SK-N-SH (cell line): Measurements from ENCODE around the gene POFUT2. TPM values are rescaled to one million over a fixed set of nuclear protein-coding genes. Genes with fewer than 3 reads are reported as not detected.

ENCODE experiments used
- CTCF ChIA-PET: fragments of 300-600, 350-600 bp; formaldehyde crosslinking; extraction: SDS; loops from one replicate; lab custom pipeline; 2021; lab: Yijun Ruan, JAX
- POLR2A ChIA-PET: fragments of 350-600 bp; sonication (Branson Sonifier 250); formaldehyde crosslinking; extraction: SDS; loops from one replicate; lab custom pipeline; 2020; ENCODE audit warnings: antibody characterized with exemption, inconsistent platforms; lab: Yijun Ruan, JAX
- DNase-seq: peaks from one replicate; pipeline ENCODE4 v3.0.0; 2012
- H2AFZ ChIP-seq: fragments of 200-600 bp; sonication (generic); 2 replicates; pipeline ENCODE4 v1.8.1; 2016; ENCODE audit warnings: antibody characterized with exemption, mild to moderate bottlenecking, low read depth
- H3F3A ChIP-seq: fragments of 200-600 bp; sonication (generic); replicated peaks from 2 replicates; pipeline ENCODE3; 2016; ENCODE audit warnings: antibody characterized with exemption, mild to moderate bottlenecking; ENCODE audit not compliant: insufficient read depth
- H3K27ac ChIP-seq, 2 experiments: fragments of 200-500 bp in 1 of 2; fragments of 200-600 bp in 1 of 2; sonication (Bioruptor generic) in 1 of 2; sonication (generic), shearing (Covaris generic) in 1 of 2; 2 replicates each; pipeline versions ENCODE4 v1.5.1 to v1.6.1; 2014 to 2016; ENCODE audit warnings: low read depth in 2 of 2, inconsistent platforms in 1 of 2, low read length in 1 of 2, mild to moderate bottlenecking in 1 of 2, mixed read lengths in 1 of 2
- H3K27me3 ChIP-seq: fragments of 200-600 bp; sonication (generic), shearing (Covaris generic); 2 replicates; pipeline ENCODE4 v1.6.1; 2016; ENCODE audit warnings: mixed run types; ENCODE audit not compliant: insufficient read depth
- H3K36me3 ChIP-seq, 2 experiments: fragments of 200-500 bp in 1 of 2; fragments of 200-600 bp in 1 of 2; sonication (Bioruptor generic) in 1 of 2; sonication (generic) in 1 of 2; replicated peaks in 1 of 2; 2 replicates each; pipeline versions ENCODE3 to v1.5.1; 2014 to 2016; ENCODE audit warnings: low read length in 1 of 2, mild to moderate bottlenecking in 1 of 2; ENCODE audit not compliant: insufficient read depth in 2 of 2, control insufficient read depth in 1 of 2
- H3K4me1 ChIP-seq, 2 experiments: fragments of 200-500 bp in 1 of 2; fragments of 200-600 bp in 1 of 2; sonication (Bioruptor generic) in 1 of 2; sonication (generic), shearing (Covaris generic) in 1 of 2; 2 replicates each; pipeline versions ENCODE4 v1.5.1 to v1.6.1; 2014 to 2016; ENCODE audit warnings: low read depth in 1 of 2, low read length in 1 of 2, mixed run types in 1 of 2; ENCODE audit not compliant: insufficient read depth in 2 of 2, control insufficient read depth in 1 of 2
- H3K4me2 ChIP-seq: fragments of 200-600 bp; sonication (generic), shearing (Covaris generic); 2 replicates; pipeline ENCODE4 v1.6.1; 2017; ENCODE audit warnings: mixed run types
- H3K4me3 ChIP-seq, 2 experiments: fragments of 200-500 bp in 1 of 2; fragments of 200-600 bp in 1 of 2; sonication (Bioruptor generic) in 1 of 2; sonication (generic), shearing (Covaris generic) in 1 of 2; 2 replicates each; pipeline versions ENCODE4 v1.5.1 to v1.8.1; 2014 to 2016; ENCODE audit warnings: low read depth in 2 of 2, inconsistent platforms in 1 of 2, low read length in 1 of 2, mild to moderate bottlenecking in 1 of 2, mixed read lengths in 1 of 2, moderate library complexity in 1 of 2
- H3K79me2 ChIP-seq: fragments of 200-600 bp; sonication (generic); 2 replicates; pipeline ENCODE4 v1.8.1; 2017; ENCODE audit warnings: mild to moderate bottlenecking; ENCODE audit not compliant: insufficient read depth
- H3K9ac ChIP-seq: fragments of 200-600 bp; sonication (generic); 2 replicates; pipeline ENCODE4 v1.6.1; 2017; ENCODE audit warnings: mixed run types
- H3K9me2 ChIP-seq: fragments of 200-600 bp; sonication (generic); 2 replicates; pipeline ENCODE4 v1.6.1; 2017; ENCODE audit warnings: mixed run types
- H3K9me3 ChIP-seq: fragments of 200-600 bp; sonication (generic); 2 replicates; pipeline ENCODE4 v1.6.1; 2017; ENCODE audit warnings: mixed run types, mild to moderate bottlenecking, moderate library complexity
- H4K20me1 ChIP-seq: fragments of 200-600 bp; sonication (generic); 2 replicates; pipeline ENCODE4 v1.6.1; 2017; ENCODE audit warnings: mild to moderate bottlenecking, mixed run types; ENCODE audit not compliant: insufficient read depth
- CTCF ChIP-seq: fragments of 200-600 bp; sonication (generic); IDR thresholded peaks from 2 replicates; pipeline ENCODE4 v1.6.1; 2017; ENCODE audit warnings: antibody characterized with exemption, mild to moderate bottlenecking, moderate library complexity
- ELF1 ChIP-seq: IDR thresholded peaks from 2 replicates; pipeline ENCODE4 v1.4.0; 2012
- EZH2phosphoT487 ChIP-seq: fragments of 200-600 bp; sonication (generic); IDR thresholded peaks from 2 replicates; pipeline ENCODE4 v1.6.1; 2017; ENCODE audit warnings: low read depth, mixed run types, mild to moderate bottlenecking, antibody characterized with exemption, moderate library complexity, borderline replicate concordance
- FOXM1 ChIP-seq: IDR thresholded peaks from 2 replicates; pipeline ENCODE4 v1.4.0; 2012; ENCODE audit warnings: low read depth, mild to moderate bottlenecking
- GATA2 ChIP-seq: sonication (generic); formaldehyde crosslinking; IDR thresholded peaks from 2 replicates; pipeline ENCODE4 v1.5.0; 2020; ENCODE audit warnings: mild to moderate bottlenecking, missing genetic modification reagents
- IRF3 ChIP-seq: fragments of 150-350 bp; IDR thresholded peaks from 2 replicates; pipeline ENCODE4 v1.6.1; 2016; ENCODE audit warnings: mild to moderate bottlenecking, low read depth, low read length
- MAX ChIP-seq: IDR thresholded peaks from 2 replicates; pipeline ENCODE4 v1.4.0; 2012; ENCODE audit warnings: low read depth
- MEF2A ChIP-seq: IDR thresholded peaks from 2 replicates; pipeline ENCODE4 v1.4.0; 2012; ENCODE audit warnings: low read depth, borderline replicate concordance
- MXI1 ChIP-seq: IDR thresholded peaks from 2 replicates; pipeline ENCODE4 v1.6.1; 2012; ENCODE audit warnings: mild to moderate bottlenecking, low read depth, low read length, improper control_type of control experiment
- NRF1 ChIP-seq: IDR thresholded peaks from 2 replicates; pipeline ENCODE4 v1.6.1; 2012; ENCODE audit warnings: low read depth, mild to moderate bottlenecking, low read length
- RAD21 ChIP-seq: IDR thresholded peaks from 2 replicates; pipeline ENCODE4 v1.6.1; 2012; ENCODE audit warnings: mild to moderate bottlenecking, low read length
- RCOR1 ChIP-seq: fragments of 150-350 bp; IDR thresholded peaks from 2 replicates; pipeline ENCODE4 v1.6.1; 2017; ENCODE audit warnings: antibody characterized with exemption, low read length
- REST ChIP-seq: IDR thresholded peaks from 2 replicates; pipeline ENCODE4 v1.6.1; 2012; ENCODE audit warnings: mild to moderate bottlenecking, low read depth, low read length, moderate library complexity
- RXRA ChIP-seq: IDR thresholded peaks from 2 replicates; pipeline ENCODE4 v1.4.0; 2012; ENCODE audit warnings: low read depth, mild to moderate bottlenecking, borderline replicate concordance
- SIN3A ChIP-seq: IDR thresholded peaks from 2 replicates; pipeline ENCODE4 v1.6.1; 2012; ENCODE audit warnings: low read depth, mild to moderate bottlenecking, low read length, moderate library complexity, borderline replicate concordance
- TCF12 ChIP-seq: IDR thresholded peaks from 2 replicates; pipeline ENCODE4 v1.4.0; 2012
- WGBS: methylation state at CpG from one replicate; pipeline ENCODE4 v1.1.6; 2017; ENCODE audit warnings: low lambda C conversion rate; 5-methylcytosine and 5-hydroxymethylcytosine counted together
- polyA plus RNA-seq, 3 experiments: library from polyadenylated mRNA; depleted of rRNA; stranded (reverse); fragments of >200 nt; gene quantifications; 2 replicates each; pipeline ENCODE4 v1.2.3, GENCODE V29; 2012
- TF ChIP-seq, protein P1 (sequence below): IDR thresholded peaks from 2 replicates; pipeline ENCODE4 v1.4.0; 2012; ENCODE audit warnings: low read depth, borderline replicate concordance
- TF ChIP-seq, protein P2 (sequence below): fragments of 150-350 bp; IDR thresholded peaks from 2 replicates; pipeline ENCODE4 v1.6.1; 2017; ENCODE audit warnings: antibody characterized with exemption, low read length, low read depth, borderline replicate concordance

The POFUT2 gene
- polyA plus RNA-seq, 1 of the 3 experiments (the other 2 are of a cell fraction): 53.3 TPM

GRCh38 chr21:45284456-45284741 lies 3.3 kb downstream of the POFUT2 start:
- peaks cover 53% of the 10 kb centered on the region for H4K20me1 ChIP-seq
- no peak overlapping the region for H2AFZ ChIP-seq
- H3K27ac ChIP-seq: no peak overlapping the region
- peaks cover 0 to 14% of the 10 kb centered on the region in 2 experiments; a peak in 1 of 4 replicates for H3K4me1 ChIP-seq
- no CpG with 5 or more reads among the region's 4 CpGs for WGBS
- DNase-seq: no peak
- no peaks in the 10 kb centered on the region for H3K9me3 ChIP-seq
- POLR2A ChIA-PET: no interaction called here
- peaks cover 42 to 65% of the 10 kb centered on the region in 2 experiments for H3K36me3 ChIP-seq
- no peak overlapping the region for H3K4me2 ChIP-seq
- no peaks in the 10 kb centered on the region for H3K9me2 ChIP-seq
- peaks cover 64% of the 10 kb centered on the region for H3K79me2 ChIP-seq
- no peak for TF ChIP-seq RXRA
- TF ChIP-seq RCOR1: no peak
- no peak for TF ChIP-seq SIN3A
- TF ChIP-seq ELF1: no peak
- no peak for TF ChIP-seq CTCF
- no peak for TF ChIP-seq REST
- no peak for TF ChIP-seq IRF3
- TF ChIP-seq MEF2A: no peak
- no peak for TF ChIP-seq RAD21
- no peak for TF ChIP-seq FOXM1
- no peak for TF ChIP-seq MAX
- no peak for TF ChIP-seq TCF12
- TF ChIP-seq, protein P1, sequence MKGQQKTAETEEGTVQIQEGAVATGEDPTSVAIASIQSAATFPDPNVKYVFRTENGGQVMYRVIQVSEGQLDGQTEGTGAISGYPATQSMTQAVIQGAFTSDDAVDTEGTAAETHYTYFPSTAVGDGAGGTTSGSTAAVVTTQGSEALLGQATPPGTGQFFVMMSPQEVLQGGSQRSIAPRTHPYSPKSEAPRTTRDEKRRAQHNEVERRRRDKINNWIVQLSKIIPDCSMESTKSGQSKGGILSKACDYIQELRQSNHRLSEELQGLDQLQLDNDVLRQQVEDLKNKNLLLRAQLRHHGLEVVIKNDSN: no peak
- no peak for TF ChIP-seq EZH2phosphoT487
- TF ChIP-seq GATA2 (CRISPR knock-in tag): no peak
- TF ChIP-seq, protein P2, sequence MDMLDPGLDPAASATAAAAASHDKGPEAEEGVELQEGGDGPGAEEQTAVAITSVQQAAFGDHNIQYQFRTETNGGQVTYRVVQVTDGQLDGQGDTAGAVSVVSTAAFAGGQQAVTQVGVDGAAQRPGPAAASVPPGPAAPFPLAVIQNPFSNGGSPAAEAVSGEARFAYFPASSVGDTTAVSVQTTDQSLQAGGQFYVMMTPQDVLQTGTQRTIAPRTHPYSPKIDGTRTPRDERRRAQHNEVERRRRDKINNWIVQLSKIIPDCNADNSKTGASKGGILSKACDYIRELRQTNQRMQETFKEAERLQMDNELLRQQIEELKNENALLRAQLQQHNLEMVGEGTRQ: no peak
- TF ChIP-seq NRF1: no peak
- no peak for TF ChIP-seq MXI1
- no peak overlapping the region for H3K9ac ChIP-seq
- no peak overlapping the region for H3K4me3 ChIP-seq
- H3K27me3 ChIP-seq: no peaks in the 10 kb centered on the region
- CTCF ChIA-PET: interaction anchor here (1.0 to 15.7 kb wide), 3 partner anchors 25 to 155 kb away, joined by 3 to 271 read pairs (median 4); no protein-coding TSS in a partner anchor
- H3F3A ChIP-seq: no peaks in the 10 kb centered on the region
